SU-DHL-6 (cell line): ENCODE data around the gene ITPKC.

Source experiments
- H2AFZ ChIP-seq: fragments of 200-600 bp; sonication (generic); 2 replicates; pipeline ENCODE4 v1.6.1; 2014; ENCODE audit warnings: low read depth, mild to moderate bottlenecking, moderate library complexity, mixed read lengths, antibody characterized with exemption, low read length; ENCODE audit not compliant: severe bottlenecking
- H3F3A ChIP-seq: fragments of 200-600 bp; shearing (Covaris generic); 2 replicates; pipeline ENCODE4 v1.6.0; 2016; ENCODE audit warnings: antibody characterized with exemption, mild to moderate bottlenecking; ENCODE audit not compliant: insufficient read depth
- H3K27ac ChIP-seq: fragments of 200-600 bp; sonication (generic); 2 replicates; pipeline ENCODE4 v1.5.1; 2016; ENCODE audit warnings: low read depth, mild to moderate bottlenecking, low read length, moderate library complexity, mixed read lengths
- H3K27me3 ChIP-seq: fragments of 200-600 bp; sonication (generic), shearing (Covaris generic); 2 replicates; pipeline ENCODE4 v1.6.0; 2014; ENCODE audit warnings: mild to moderate bottlenecking, low read length
- H3K36me3 ChIP-seq: fragments of 200-600 bp; sonication (generic); 2 replicates; pipeline ENCODE4 v1.6.1; 2014; ENCODE audit warnings: mild to moderate bottlenecking, low read length, mixed read lengths
- H3K4me2 ChIP-seq: fragments of 300-600, 200-600 bp; shearing (Covaris generic), sonication (generic); 2 replicates; pipeline ENCODE4 v1.6.0; 2014; ENCODE audit warnings: low read length, low read depth, mild to moderate bottlenecking; ENCODE audit not compliant: poor library complexity, severe bottlenecking
- H3K4me3 ChIP-seq: fragments of 200-600 bp; sonication (generic); 2 replicates; pipeline ENCODE4 v1.5.1; 2014; ENCODE audit warnings: antibody characterized with exemption, low read length, mild to moderate bottlenecking, mixed read lengths; ENCODE audit not compliant: insufficient read depth, poor library complexity, severe bottlenecking
- H3K79me2 ChIP-seq: fragments of 200-600 bp; sonication (generic); 2 replicates; pipeline ENCODE4 v1.6.1; 2014; ENCODE audit warnings: mild to moderate bottlenecking, low read length, moderate library complexity; ENCODE audit not compliant: insufficient read depth
- H3K9ac ChIP-seq: fragments of 200-600 bp; sonication (generic); 2 replicates; pipeline ENCODE4 v1.7.0; 2014; ENCODE audit warnings: mild to moderate bottlenecking, low read length
- H3K9me2 ChIP-seq: fragments of 200-600 bp; sonication (generic); replicated peaks from 2 replicates; pipeline ENCODE4 v1.6.1; 2014; ENCODE audit warnings: low read length; ENCODE audit not compliant: insufficient read depth
- H3K9me3 ChIP-seq: fragments of 200-600 bp; sonication (generic); 2 replicates; pipeline ENCODE4 v1.6.1; 2014; ENCODE audit warnings: low read length, mixed read lengths; ENCODE audit not compliant: insufficient read depth
- H4K20me1 ChIP-seq: fragments of 200-600 bp; sonication (generic); 2 replicates; pipeline ENCODE4 v1.6.1; 2014; ENCODE audit warnings: low read depth, mild to moderate bottlenecking, antibody characterized with exemption, low read length, moderate library complexity, mixed read lengths
- CTCF ChIP-seq: fragments of 200-600 bp; sonication (generic); IDR thresholded peaks from one replicate; pipeline ENCODE4 v1.5.1; 2017; ENCODE audit warnings: antibody characterized with exemption, mild to moderate bottlenecking, low read length, moderate library complexity; ENCODE audit not compliant: insufficient read depth, poor library complexity, severe bottlenecking
- EZH2phosphoT487 ChIP-seq: fragments of 200-600 bp; sonication (generic), shearing (Covaris generic); conservative IDR thresholded peaks from 2 replicates; pipeline ENCODE4 v1.6.1; 2018; ENCODE audit warnings: mild to moderate bottlenecking, antibody characterized with exemption, low read length, moderate library complexity, mixed read lengths

ITPKC gene

DNA sequence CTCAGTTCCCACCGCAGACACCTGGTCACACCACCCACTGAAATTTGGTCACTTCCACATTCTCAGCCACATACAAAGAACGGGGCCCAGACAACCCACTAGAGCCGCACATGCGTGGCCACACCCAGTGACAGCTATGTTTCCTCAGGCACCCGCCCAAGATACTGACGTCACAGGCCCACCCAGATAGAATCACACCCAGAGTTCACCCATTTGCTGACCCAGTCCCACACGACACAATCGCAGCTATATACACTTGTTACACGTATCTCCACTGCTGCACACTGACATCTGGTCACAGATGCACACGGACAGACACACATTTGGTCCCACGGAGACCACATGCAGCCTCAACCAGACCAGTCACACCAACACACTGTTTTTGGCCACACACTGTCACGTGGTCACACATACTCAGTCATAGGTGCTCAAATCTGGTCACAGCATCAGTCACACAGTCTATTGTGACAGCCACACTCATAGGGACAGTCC, 29.3 kb upstream of the ITPKC start:
- H3K9me2 ChIP-seq: no peaks in the 10 kb centered on the region
- H3F3A ChIP-seq: no peaks in the 10 kb centered on the region
- H3K27me3 ChIP-seq: no peaks in the 10 kb centered on the region
- no peak for TF ChIP-seq CTCF
- TF ChIP-seq EZH2phosphoT487: no peak
- H4K20me1 ChIP-seq: no peaks in the 10 kb centered on the region
- H3K79me2 ChIP-seq: no peaks in the 10 kb centered on the region
- H3K27ac ChIP-seq: no peak overlapping the region
- no peaks in the 10 kb centered on the region for H3K9me3 ChIP-seq
- H3K4me2 ChIP-seq: no peak overlapping the region
- no peak overlapping the region for H3K9ac ChIP-seq
- H3K36me3 ChIP-seq: no peaks in the 10 kb centered on the region
- H2AFZ ChIP-seq: no peak overlapping the region
- no peak overlapping the region for H3K4me3 ChIP-seq

- H3K27ac ChIP-seq: no peak overlapping the region
- H3K9me3 ChIP-seq: no peaks in the 10 kb centered on the region
- H2AFZ ChIP-seq: no peak overlapping the region
- TF ChIP-seq CTCF (no peak), EZH2phosphoT487 (no peak)
- no peak overlapping the region for H3K4me2 ChIP-seq
- no peaks in the 10 kb centered on the region for H3F3A ChIP-seq
- H4K20me1 ChIP-seq: no peaks in the 10 kb centered on the region
- H3K36me3 ChIP-seq: no peaks in the 10 kb centered on the region
- no peak overlapping the region for H3K4me3 ChIP-seq
- H3K9me2 ChIP-seq: no peaks in the 10 kb centered on the region
- no peaks in the 10 kb centered on the region for H3K27me3 ChIP-seq
- H3K79me2 ChIP-seq: no peaks in the 10 kb centered on the region
- H3K9ac ChIP-seq: no peak overlapping the region
These were observed 28.6 kb upstream of the ITPKC start for GRCh38 chr19:40688309-40688708.

DNA sequence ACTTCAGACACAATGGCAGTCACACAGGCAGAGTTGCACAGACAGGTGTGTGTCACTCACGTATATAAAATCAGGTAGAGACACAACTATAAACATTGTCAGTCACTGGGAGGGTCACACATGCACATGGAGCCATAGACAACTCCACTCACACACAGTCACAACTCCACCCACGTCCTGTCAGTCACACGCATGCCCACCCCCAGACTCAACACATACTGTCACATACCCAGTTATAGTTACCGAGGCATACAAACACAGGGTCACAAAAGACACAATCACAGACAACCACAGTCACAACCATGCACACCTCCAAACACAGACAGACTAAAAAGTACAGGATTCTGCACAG, 27.9 kb upstream of the ITPKC start:
- Histone ChIP-seq H3K79me2 (no peaks in the 10 kb centered on the region), H2AFZ (no peak overlapping the region), H3K9me2 (no peaks in the 10 kb centered on the region), H4K20me1 (no peaks in the 10 kb centered on the region), H3K9ac (no peak overlapping the region), H3K27me3 (no peaks in the 10 kb centered on the region), H3K9me3 (no peaks in the 10 kb centered on the region), H3K36me3 (no peaks in the 10 kb centered on the region), H3K4me3 (no peak overlapping the region), H3K27ac (no peak overlapping the region), H3F3A (no peaks in the 10 kb centered on the region), H3K4me2 (no peak overlapping the region)
- no peak for TF ChIP-seq CTCF
- TF ChIP-seq EZH2phosphoT487: no peak
